Psoas muscle (tissue), 8 donors: Measurements from ENCODE around the gene EIF4E2. TPM values are rescaled to one million over a fixed set of nuclear protein-coding genes. Genes with fewer than 3 reads are reported as not detected.

Experiments used
- ATAC-seq, 4 donors: fragments of 200-7000 bp; cut with Tn5 transposase; one replicate each; pipeline ENCODE4 v1.9.1; 2020; ENCODE audit warnings: moderate library complexity in 3 of 4, mild to moderate bottlenecking in 2 of 4
- DNase-seq, 2 donors: peaks; one replicate each; pipeline ENCODE4 v3.0.0-alpha.2; 2020
- H3K27ac ChIP-seq: fragments of 200-600 bp; one replicate; pipeline ENCODE4 v1.8.0; 2022
- H3K27me3 ChIP-seq, 3 donors: fragments of 200-600 bp in 1 of 3; one replicate each; pipeline versions ENCODE4 v1.6.1 to v1.8.0; 2013 to 2022; ENCODE audit warnings: low read length in 2 of 3, mild to moderate bottlenecking in 2 of 3, moderate library complexity in 1 of 3; ENCODE audit not compliant: insufficient read depth in 3 of 3
- H3K36me3 ChIP-seq, 2 donors: fragments of 200-600 bp in 1 of 2; one replicate each; pipeline versions ENCODE4 v1.6.1 to v1.8.0; 2013 to 2022; ENCODE audit warnings: low read depth in 1 of 2, mild to moderate bottlenecking in 1 of 2, moderate library complexity in 1 of 2; ENCODE audit not compliant: insufficient read depth in 1 of 2
- H3K4me1 ChIP-seq: fragments of 200-600 bp; one replicate; pipeline ENCODE4 v1.8.0; 2022
- H3K4me3 ChIP-seq: fragments of 200-600 bp; one replicate; pipeline ENCODE4 v1.8.0; 2022; ENCODE audit warnings: mild to moderate bottlenecking
- H3K9me3 ChIP-seq: fragments of 200-600 bp; one replicate; pipeline ENCODE4 v1.8.0; 2022
- WGBS, 3 donors: extraction: QIAGEN DNeasy Blood & Tissue Kit; methylation state at CpG; one replicate each; pipeline versions ENCODE4 v1.1.6 to v1.1.7; 2013; 5-methylcytosine and 5-hydroxymethylcytosine counted together
- intact Hi-C, 2 donors: fragments of 100-400 bp; cut with DNase I; formaldehyde crosslinking; loops; one replicate each; pipeline versions ENCODE4 v1.11.0 to v1.14.2; 2022
- polyA plus RNA-seq, 3 donors: library from polyadenylated mRNA; stranded (reverse); fragments of 200-250 nt; gene quantifications; one replicate each; pipeline ENCODE4 v1.2.3, GENCODE V29; 2013
- total RNA-seq, 4 donors: library from RNA; stranded (reverse); fragmentation: NEBNext Ultra II Directional in 2 of 4; extraction: Animal tissue kit (Norgen Biotek cat#: 25700) in 2 of 4; gene quantifications; one replicate each; pipeline versions ENCODE4 v1.2.1 to v1.2.4, GENCODE V29; 2021 to 2023
- TF ChIP-seq, protein P1 (sequence below): fragments of 200-600 bp; IDR thresholded peaks from one replicate; pipeline ENCODE4 v1.8.0; 2022; ENCODE audit warnings: antibody characterized with exemption
- donor health status: healthy with polysubstance abuse.
- donor health status: DM: no; HTN: no; CAD: no; lungs with moderate emphysema.
- donor health status: Bipolar disorder and iron deficiency.
- donor health status: healthy.
- donor health status: DM: yes; HTN: yes; CAD: no.
- donor health status: DM: no; HTN: no; CAD: no.
- donor health status: DM: no; HTN: no; CAD: no.
- donor health status: DM: yes; HTN: yes; CAD: no.

The EIF4E2 gene
- total and polyA plus RNA-seq, 7 donors, result 39.6 to 136 (median 77.3) TPM

GRCh38 chr2:232541195-232541960 is 9.1 kb upstream of the EIF4E2 start:
- peaks cover 16% of the 10 kb centered on the region for H3K4me1 ChIP-seq
- 78 to 82% (median 82%) methylated on average over 19 of the region's 19 CpGs for WGBS, 3 donors
- TF ChIP-seq, protein P1, sequence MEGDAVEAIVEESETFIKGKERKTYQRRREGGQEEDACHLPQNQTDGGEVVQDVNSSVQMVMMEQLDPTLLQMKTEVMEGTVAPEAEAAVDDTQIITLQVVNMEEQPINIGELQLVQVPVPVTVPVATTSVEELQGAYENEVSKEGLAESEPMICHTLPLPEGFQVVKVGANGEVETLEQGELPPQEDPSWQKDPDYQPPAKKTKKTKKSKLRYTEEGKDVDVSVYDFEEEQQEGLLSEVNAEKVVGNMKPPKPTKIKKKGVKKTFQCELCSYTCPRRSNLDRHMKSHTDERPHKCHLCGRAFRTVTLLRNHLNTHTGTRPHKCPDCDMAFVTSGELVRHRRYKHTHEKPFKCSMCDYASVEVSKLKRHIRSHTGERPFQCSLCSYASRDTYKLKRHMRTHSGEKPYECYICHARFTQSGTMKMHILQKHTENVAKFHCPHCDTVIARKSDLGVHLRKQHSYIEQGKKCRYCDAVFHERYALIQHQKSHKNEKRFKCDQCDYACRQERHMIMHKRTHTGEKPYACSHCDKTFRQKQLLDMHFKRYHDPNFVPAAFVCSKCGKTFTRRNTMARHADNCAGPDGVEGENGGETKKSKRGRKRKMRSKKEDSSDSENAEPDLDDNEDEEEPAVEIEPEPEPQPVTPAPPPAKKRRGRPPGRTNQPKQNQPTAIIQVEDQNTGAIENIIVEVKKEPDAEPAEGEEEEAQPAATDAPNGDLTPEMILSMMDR, result no peak

GRCh38 chr2:232541961-232542714 is 8.4 kb upstream of the EIF4E2 start:
- 51 to 59% (median 57%) methylated on average over 9 of the region's 9 CpGs for WGBS, 3 donors
- peaks cover 13% of the 10 kb centered on the region for H3K4me1 ChIP-seq
- H3K9me3 ChIP-seq, result no peaks in the 10 kb centered on the region
- no peaks in the 10 kb centered on the region for H3K27me3 ChIP-seq
- TF ChIP-seq, protein P1, result no peak
- peaks cover 0 to 19% of the 10 kb centered on the region in 2 donors for H3K36me3 ChIP-seq
- ATAC-seq (no peak), DNase-seq (peak in 1 of 2 donors; percentile 18)
- no peak overlapping the region for H3K4me3 ChIP-seq
- intact Hi-C loops, result loop anchor here in 1 of 2 donors (1.0 kb wide), 1 partner anchor 12 kb away; no protein-coding TSS in a partner anchor
- H3K27ac ChIP-seq, result no peak overlapping the region

More at GRCh38 chr2:232541195-232541960, 9.1 kb upstream of the EIF4E2 start:
- no peaks in the 10 kb centered on the region for H3K27me3 ChIP-seq
- no peaks in the 10 kb centered on the region for H3K9me3 ChIP-seq
- DNase-seq (peak in 1 of 2 donors; percentile 43), ATAC-seq (no peak)
- no peak overlapping the region for H3K4me3 ChIP-seq
- H3K27ac ChIP-seq, result no peak overlapping the region
- H3K36me3 ChIP-seq, result peaks cover 0 to 11% of the 10 kb centered on the region in 2 donors
- intact Hi-C loops, result no loop called here

DNA sequence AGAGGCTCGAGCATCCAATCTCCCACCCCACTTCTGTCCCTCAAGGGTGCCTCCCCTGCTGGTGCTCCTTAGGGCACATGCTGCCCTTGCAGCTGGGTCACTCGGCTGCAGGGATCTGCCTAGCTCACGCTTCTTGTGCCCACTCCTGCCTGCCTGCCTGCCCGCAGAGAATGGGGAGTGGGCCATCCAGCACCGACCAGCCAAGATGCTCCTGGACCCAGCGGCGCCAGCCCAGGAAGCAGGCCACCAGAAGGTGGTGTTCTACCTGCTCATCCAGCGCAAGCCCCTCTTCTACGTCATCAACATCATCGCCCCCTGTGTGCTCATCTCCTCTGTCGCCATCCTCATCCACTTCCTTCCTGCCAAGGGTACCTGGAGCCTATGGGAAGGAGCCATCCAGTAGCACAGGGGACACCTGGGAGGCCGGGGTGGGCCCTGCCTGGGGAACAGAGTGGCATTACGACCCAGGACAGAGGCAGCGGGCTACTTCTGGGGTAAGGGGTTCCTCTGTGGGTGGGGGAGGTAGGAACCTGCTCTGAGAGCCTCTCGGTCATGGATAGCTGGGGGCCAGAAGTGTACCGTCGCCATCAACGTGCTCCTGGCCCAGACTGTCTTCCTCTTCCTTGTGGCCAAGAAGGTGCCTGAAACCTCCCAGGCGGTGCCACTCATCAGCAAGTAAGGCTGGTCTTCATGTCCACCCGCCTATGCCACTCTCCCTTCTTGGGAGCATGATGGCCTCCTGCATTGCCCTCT is 7.6 kb upstream of the EIF4E2 start:
- ATAC-seq (no peak), DNase-seq (peak in 1 of 2 donors; percentile 41)
- TF ChIP-seq, protein P1, result no peak
- Histone ChIP-seq H3K4me3 (no peak overlapping the region), H3K36me3 (peaks cover 0 to 25% of the 10 kb centered on the region in 2 donors), H3K4me1 (peaks cover 9% of the 10 kb centered on the region), H3K27me3 (no peaks in the 10 kb centered on the region), H3K9me3 (no peaks in the 10 kb centered on the region), H3K27ac (no peak overlapping the region)
- 80 to 86% (median 84%) methylated on average over 20 of the region's 20 CpGs for WGBS, 3 donors
- intact Hi-C loops, result loop anchor here in 1 of 2 donors (1.0 kb wide), 1 partner anchor 13 kb away; no protein-coding TSS in a partner anchor

GRCh38 chr2:232543491-232543890 is 7.0 kb upstream of the EIF4E2 start:
- Histone ChIP-seq H3K36me3 (peaks cover 0 to 25% of the 10 kb centered on the region in 2 donors), H3K27ac (no peak overlapping the region), H3K27me3 (no peaks in the 10 kb centered on the region), H3K9me3 (no peaks in the 10 kb centered on the region), H3K4me1 (peaks cover 9% of the 10 kb centered on the region), H3K4me3 (no peak overlapping the region)
- DNase-seq, result peak in 1 of 2 donors; percentile 40
- intact Hi-C loops, result no loop called here
- WGBS, 3 donors, result 86 to 93% (median 92%) methylated on average over 14 of the region's 14 CpGs
- ATAC-seq, result no peak
- TF ChIP-seq, protein P1, result no peak
